ENCODE data around the gene PCDHA11. TPM values are rescaled to one million over a fixed set of nuclear protein-coding genes. Genes with fewer than 3 reads are reported as not detected.

Gene PCDHA11
- total and polyA plus RNA-seq, 12 donors: 0.07 to 1.5 (median 0.41) TPM; not detected in 2

GRCh38 chr5:140882591-140882899, 13.8 kb downstream of the PCDHA11 start:
- H3K9me3 ChIP-seq (replicated peaks in 1 of 3): no peaks in the 10 kb centered on the region
- H3K27ac ChIP-seq: no peak overlapping the region
- H3K36me3 ChIP-seq (replicated peaks in 1 of 2): no peaks in the 10 kb centered on the region
- no peak for DNase-seq
- H3K27me3 ChIP-seq: peaks cover 5% of the 10 kb centered on the region
- peak overlapping the region in 1 of 4 donors; percentile 35 for H3K4me3 ChIP-seq
- intact Hi-C loops (cut with DNase I): no loop called here
- no peaks in the 10 kb centered on the region for H3K4me1 ChIP-seq (replicated peaks in 1 of 2)
- 12 to 25% (median 18%) methylated on average over 8 to 12 of the region's 12 CpGs for WGBS, 4 donors
- TF ChIP-seq CTCF (IDR thresholded peaks at IDR 0.05) (no peak), POLR2A (IDR thresholded peaks at IDR 0.05) (no peak)

- no peak for DNase-seq
- Histone ChIP-seq H3K4me3 (no peak overlapping the region), H3K4me1 (replicated peaks in 1 of 2) (no peaks in the 10 kb centered on the region), H3K27ac (no peak overlapping the region), H3K27me3 (peaks cover 5% of the 10 kb centered on the region), H3K36me3 (replicated peaks in 1 of 2) (no peaks in the 10 kb centered on the region), H3K9me3 (replicated peaks in 1 of 3) (no peaks in the 10 kb centered on the region)
- intact Hi-C loops (cut with DNase I): no loop called here
- TF ChIP-seq POLR2A (IDR thresholded peaks at IDR 0.05) (no peak), CTCF (IDR thresholded peaks at IDR 0.05) (no peak)
- 29 to 63% (median 40%) methylated on average over 4 to 41 of the region's 41 CpGs for WGBS, 4 donors
These were observed 14.6 kb downstream of the PCDHA11 start for GRCh38 chr5:140883373-140883772.

- no peak for TF ChIP-seq POLR2A (IDR thresholded peaks at IDR 0.05)
- WGBS, 4 donors: 32 to 51% (median 37%) methylated on average over 20 to 79 of the region's 79 CpGs
- Histone ChIP-seq H3K9me3 (replicated peaks in 1 of 3) (no peaks in the 10 kb centered on the region), H3K36me3 (replicated peaks in 1 of 2) (no peaks in the 10 kb centered on the region), H3K4me1 (replicated peaks in 1 of 2) (no peaks in the 10 kb centered on the region), H3K27ac (no peak overlapping the region), H3K27me3 (peaks cover 5% of the 10 kb centered on the region), H3K4me3 (no peak overlapping the region)
- intact Hi-C loops (cut with DNase I): no loop called here
- no peak for DNase-seq
These were observed 15.4 kb downstream of the PCDHA11 start for GRCh38 chr5:140883927-140884697.

GRCh38 chr5:140916325-140916724, 47.6 kb downstream of the PCDHA11 start:
- no peak overlapping the region for H3K27ac ChIP-seq
- no peak for DNase-seq
- intact Hi-C loops (cut with DNase I): no loop called here
- 50 to 100% (median 66%) methylated on average over 1 of the region's 1 CpG for WGBS, 4 donors
- no peaks in the 10 kb centered on the region for H3K36me3 ChIP-seq (replicated peaks in 1 of 2)
- no peaks in the 10 kb centered on the region for H3K9me3 ChIP-seq (replicated peaks in 1 of 3)
- TF ChIP-seq CTCF (IDR thresholded peaks at IDR 0.05): no peak
- TF ChIP-seq POLR2A (IDR thresholded peaks at IDR 0.05): no peak
- H3K27me3 ChIP-seq: no peaks in the 10 kb centered on the region
- no peak overlapping the region for H3K4me3 ChIP-seq
- no peaks in the 10 kb centered on the region for H3K4me1 ChIP-seq (replicated peaks in 1 of 2)

Other genes with a start within 250 kb of the PCDHA11 start
- 100 to 1,000 TPM in 8 of 9 donors, 1 to 10 TPM in 1; 9.8 to 885 (median 316) TPM for gene CD14, start 235.8 kb upstream of the PCDHA11 start, total RNA-seq
- 100 to 1,000 TPM in 2 of 3 donors, 10 to 100 TPM in 1; 13.9 to 252 (median 101) TPM for gene CD14, start 235.8 kb upstream of the PCDHA11 start, polyA plus RNA-seq
- 100 to 1,000 TPM in 1 of 9 donors, 10 to 100 TPM in 7, 1 to 10 TPM in 1; 6.6 to 348 (median 29.5) TPM for gene TMCO6, start 229.5 kb upstream of the PCDHA11 start, total RNA-seq
- 10 to 100 TPM in 2 of 3 donors, 1 to 10 TPM in 1; 5.6 to 44.7 (median 25.3) TPM for gene TMCO6, start 229.5 kb upstream of the PCDHA11 start, polyA plus RNA-seq
- gene NDUFA2, start 221.3 kb upstream of the PCDHA11 start, total RNA-seq: 100 to 1,000 TPM in 8 of 9 donors, 10 to 100 TPM in 1; 98.1 to 139 (median 115) TPM
- 100 to 1,000 TPM in 2 of 3 donors, 10 to 100 TPM in 1; 65.6 to 573 (median 367) TPM for gene NDUFA2, start 221.3 kb upstream of the PCDHA11 start, polyA plus RNA-seq
- gene IK, start 221.1 kb upstream of the PCDHA11 start, total RNA-seq: 100 to 1,000 TPM in 4 of 9 donors, 10 to 100 TPM in 5; 65.7 to 478 (median 83.3) TPM
- gene IK, start 221.1 kb upstream of the PCDHA11 start, polyA plus RNA-seq: 100 to 1,000 TPM in 1 of 3 donors, 10 to 100 TPM in 2; 65.5 to 153 (median 97.5) TPM
- gene WDR55, start 204.1 kb upstream of the PCDHA11 start, total RNA-seq: 10 to 100 TPM; 13.6 to 20.0 (median 17.1) TPM
- 10 to 100 TPM; 13.3 to 20.8 (median 13.5) TPM for gene WDR55, start 204.1 kb upstream of the PCDHA11 start, polyA plus RNA-seq
- gene DND1, start 195.4 kb upstream of the PCDHA11 start, total RNA-seq: 1 to 10 TPM in 1 of 9 donors, under 1 TPM in 8; 0.19 to 3.6 (median 0.50) TPM
- 1 to 10 TPM in 2 of 3 donors, under 1 TPM in 1; 0.18 to 3.1 (median 2.1) TPM for gene DND1, start 195.4 kb upstream of the PCDHA11 start, polyA plus RNA-seq
- 10 to 100 TPM; 36.4 to 80.6 (median 55.7) TPM for gene HARS1, start 177.6 kb upstream of the PCDHA11 start, total RNA-seq
- 100 to 1,000 TPM in 1 of 3 donors, 10 to 100 TPM in 2; 92.3 to 111 (median 94.6) TPM for gene HARS1, start 177.6 kb upstream of the PCDHA11 start, polyA plus RNA-seq
- 10 to 100 TPM; 21.3 to 51.2 (median 32.9) TPM for gene HARS2, start 177.5 kb upstream of the PCDHA11 start, total RNA-seq
- 10 to 100 TPM; 26.0 to 31.0 (median 28.6) TPM for gene HARS2, start 177.5 kb upstream of the PCDHA11 start, polyA plus RNA-seq
- gene ZMAT2, start 168.5 kb upstream of the PCDHA11 start, total RNA-seq: 100 to 1,000 TPM in 1 of 9 donors, 10 to 100 TPM in 8; 24.6 to 122 (median 51.4) TPM
- gene ZMAT2, start 168.5 kb upstream of the PCDHA11 start, polyA plus RNA-seq: 100 to 1,000 TPM in 1 of 3 donors, 10 to 100 TPM in 2; 42.1 to 113 (median 82.8) TPM
- gene PCDHA1, start 82.8 kb upstream of the PCDHA11 start, total RNA-seq: under 1 TPM in 4 of 9 donors, not detected in 5; 0.07 to 0.20 (median 0.12) TPM
- under 1 TPM; 0.05 to 0.08 (median 0.07) TPM for gene PCDHA1, start 82.8 kb upstream of the PCDHA11 start, polyA plus RNA-seq
- under 1 TPM in 4 of 9 donors, not detected in 5; 0.12 to 0.28 (median 0.21) TPM for gene PCDHA2, start 74.1 kb upstream of the PCDHA11 start, total RNA-seq
- gene PCDHA2, start 74.1 kb upstream of the PCDHA11 start, polyA plus RNA-seq: under 1 TPM in 2 of 3 donors, not detected in 1; 0.03 to 0.09 TPM
- 1 to 10 TPM in 1 of 9 donors, under 1 TPM in 6, not detected in 2; 0.10 to 1.4 (median 0.31) TPM for gene PCDHA3, start 67.9 kb upstream of the PCDHA11 start, total RNA-seq
- gene PCDHA3, start 67.9 kb upstream of the PCDHA11 start, polyA plus RNA-seq: 1 to 10 TPM in 1 of 3 donors, under 1 TPM in 2; 0.16 to 1.1 (median 0.24) TPM
- gene PCDHA4, start 61.9 kb upstream of the PCDHA11 start, total RNA-seq: under 1 TPM; 0.04 to 0.96 (median 0.28) TPM
- gene PCDHA4, start 61.9 kb upstream of the PCDHA11 start, polyA plus RNA-seq: under 1 TPM; 0.08 to 0.33 (median 0.10) TPM
- gene PCDHA5, start 47.3 kb upstream of the PCDHA11 start, total RNA-seq: under 1 TPM in 7 of 9 donors, not detected in 2; 0.11 to 0.67 (median 0.17) TPM
- gene PCDHA5, start 47.3 kb upstream of the PCDHA11 start, polyA plus RNA-seq: under 1 TPM; 0.07 to 0.62 (median 0.24) TPM
- 1 to 10 TPM in 1 of 9 donors, under 1 TPM in 7, not detected in 1; 0.14 to 1.1 (median 0.48) TPM for gene PCDHA6, start 41.0 kb upstream of the PCDHA11 start, total RNA-seq
- gene PCDHA6, start 41.0 kb upstream of the PCDHA11 start, polyA plus RNA-seq: under 1 TPM; 0.20 to 0.97 (median 0.32) TPM
- 1 to 10 TPM in 1 of 9 donors, under 1 TPM in 6, not detected in 2; 0.22 to 1.2 (median 0.35) TPM for gene PCDHA7, start 34.7 kb upstream of the PCDHA11 start, total RNA-seq
- gene PCDHA7, start 34.7 kb upstream of the PCDHA11 start, polyA plus RNA-seq: under 1 TPM; 0.16 to 0.20 (median 0.20) TPM
- under 1 TPM in 3 of 9 donors, not detected in 6; 0.14 to 0.18 (median 0.17) TPM for gene PCDHA8, start 27.8 kb upstream of the PCDHA11 start, total RNA-seq
- gene PCDHA8, start 27.8 kb upstream of the PCDHA11 start, polyA plus RNA-seq: under 1 TPM; 0.03 to 0.16 (median 0.09) TPM
- gene PCDHA9, start 20.6 kb upstream of the PCDHA11 start, total RNA-seq: under 1 TPM in 7 of 9 donors, not detected in 2; 0.04 to 0.39 (median 0.18) TPM
- gene PCDHA9, start 20.6 kb upstream of the PCDHA11 start, polyA plus RNA-seq: not detected
- 1 to 10 TPM in 3 of 9 donors, under 1 TPM in 6; 0.17 to 1.8 (median 0.48) TPM for gene PCDHA10, start 13.1 kb upstream of the PCDHA11 start, total RNA-seq
- gene PCDHA10, start 13.1 kb upstream of the PCDHA11 start, polyA plus RNA-seq: under 1 TPM; under 0.01 to 0.81 (median 0.32) TPM
- gene PCDHA12, start 6.4 kb downstream of the PCDHA11 start, total RNA-seq: 1 to 10 TPM in 3 of 9 donors, under 1 TPM in 6; 0.25 to 1.9 (median 0.55) TPM
- gene PCDHA12, start 6.4 kb downstream of the PCDHA11 start, polyA plus RNA-seq: under 1 TPM; 0.17 to 0.32 (median 0.20) TPM
- under 1 TPM in 8 of 9 donors, not detected in 1; 0.12 to 0.98 (median 0.55) TPM for gene PCDHA13, start 13.2 kb downstream of the PCDHA11 start, total RNA-seq
- gene PCDHA13, start 13.2 kb downstream of the PCDHA11 start, polyA plus RNA-seq: under 1 TPM; 0.13 to 0.32 (median 0.26) TPM
- 1 to 10 TPM in 2 of 9 donors, under 1 TPM in 7; 0.29 to 1.4 (median 0.70) TPM for gene PCDHAC1, start 57.3 kb downstream of the PCDHA11 start, total RNA-seq
- under 1 TPM; 0.10 to 0.81 (median 0.16) TPM for gene PCDHAC1, start 57.3 kb downstream of the PCDHA11 start, polyA plus RNA-seq
- 1 to 10 TPM in 6 of 9 donors, under 1 TPM in 3; 0.30 to 6.1 (median 1.1) TPM for gene PCDHAC2, start 97.5 kb downstream of the PCDHA11 start, total RNA-seq
- gene PCDHAC2, start 97.5 kb downstream of the PCDHA11 start, polyA plus RNA-seq: 1 to 10 TPM in 1 of 3 donors, under 1 TPM in 2; 0.07 to 6.5 (median 0.32) TPM
- under 1 TPM in 4 of 9 donors, not detected in 5; under 0.01 to 0.07 (median 0.02) TPM for gene PCDHB1, start 182.4 kb downstream of the PCDHA11 start, total RNA-seq
- under 1 TPM in 1 of 3 donors, not detected in 2; 0.11 TPM for gene PCDHB1, start 182.4 kb downstream of the PCDHA11 start, polyA plus RNA-seq
- gene PCDHB2, start 225.7 kb downstream of the PCDHA11 start, total RNA-seq: 1 to 10 TPM in 7 of 9 donors, under 1 TPM in 2; 0.65 to 2.8 (median 1.5) TPM
- gene PCDHB2, start 225.7 kb downstream of the PCDHA11 start, polyA plus RNA-seq: under 1 TPM; 0.24 to 0.79 (median 0.44) TPM
- gene PCDHB3, start 231.5 kb downstream of the PCDHA11 start, total RNA-seq: 1 to 10 TPM in 6 of 9 donors, under 1 TPM in 3; 0.35 to 2.2 (median 1.2) TPM
- gene PCDHB3, start 231.5 kb downstream of the PCDHA11 start, polyA plus RNA-seq: 1 to 10 TPM in 1 of 3 donors, under 1 TPM in 2; 0.20 to 1.4 (median 0.32) TPM

All from adrenal gland (tissue), 12 donors.